Mesenchymal stem cell (in vitro differentiated cells and primary cell): ENCODE data around the gene NAE1.

Experiments
- DNase-seq: peaks from one replicate; pipeline ENCODE4 v3.0.0-alpha.2; 2013
- H2AFZ ChIP-seq: one replicate; pipeline ENCODE4 v1.6.1; 2013; ENCODE audit warnings: low read depth, mild to moderate bottlenecking, control low read depth, inconsistent platforms, low read length, moderate library complexity
- H2AK5ac ChIP-seq: 2 replicates; pipeline ENCODE4 v1.6.1; 2013; ENCODE audit warnings: low read length, moderate library complexity, mild to moderate bottlenecking, inconsistent platforms; ENCODE audit not compliant: severe bottlenecking
- H2BK120ac ChIP-seq: one replicate; pipeline ENCODE4 v1.6.1; 2013; ENCODE audit warnings: low read depth, mild to moderate bottlenecking, inconsistent platforms, low read length, moderate library complexity
- H2BK12ac ChIP-seq, 2 experiments: one replicate each; pipeline ENCODE4 v1.6.1; 2013; ENCODE audit warnings: inconsistent platforms in 2 of 2, low read length in 2 of 2, mild to moderate bottlenecking in 2 of 2, moderate library complexity in 2 of 2, control low read depth in 1 of 2
- H2BK15ac ChIP-seq: one replicate; pipeline ENCODE4 v1.6.1; 2013; ENCODE audit warnings: mild to moderate bottlenecking, low read depth, inconsistent platforms; ENCODE audit not compliant: poor library complexity, severe bottlenecking
- H2BK5ac ChIP-seq: 2 replicates; pipeline ENCODE4 v1.6.1; 2013; ENCODE audit warnings: low read depth, mild to moderate bottlenecking, low read length, control low read depth, inconsistent platforms; ENCODE audit not compliant: poor library complexity, severe bottlenecking
- H3K14ac ChIP-seq, 2 experiments: one replicate each; pipeline ENCODE4 v1.6.1; 2013; ENCODE audit warnings: inconsistent platforms in 2 of 2, low read length in 2 of 2, control low read depth in 1 of 2, mild to moderate bottlenecking in 1 of 2, moderate library complexity in 1 of 2
- H3K18ac ChIP-seq, 2 experiments: one replicate each; pipeline ENCODE4 v1.6.1; 2013; ENCODE audit warnings: inconsistent platforms in 2 of 2, low read length in 2 of 2, control low read depth in 1 of 2, low read depth in 1 of 2, mild to moderate bottlenecking in 1 of 2
- H3K23ac ChIP-seq, 2 experiments: one replicate each; pipeline ENCODE4 v1.6.1; 2013; ENCODE audit warnings: inconsistent platforms in 2 of 2, low read length in 2 of 2, mild to moderate bottlenecking in 2 of 2, moderate library complexity in 2 of 2, control low read depth in 1 of 2
- H3K27ac ChIP-seq: 2 replicates; pipeline ENCODE4 v1.5.1; 2013; ENCODE audit warnings: mild to moderate bottlenecking, moderate library complexity, low read length, control low read depth, inconsistent platforms; ENCODE audit not compliant: poor library complexity, severe bottlenecking
- H3K27me3 ChIP-seq, 2 experiments: 2 replicates each; pipeline versions ENCODE4 v1.6.1 to v1.7.0; 2013; ENCODE audit warnings: low read length in 2 of 2, mild to moderate bottlenecking in 2 of 2, moderate library complexity in 2 of 2, control low read depth in 1 of 2, inconsistent platforms in 1 of 2; ENCODE audit not compliant: control insufficient read depth in 1 of 2, insufficient read depth in 1 of 2
- H3K36me3 ChIP-seq, 2 experiments: 2 replicates each; pipeline versions ENCODE4 v1.6.1 to v1.7.0; 2013; ENCODE audit warnings: low read length in 2 of 2, control low read depth in 1 of 2, inconsistent platforms in 1 of 2, low read depth in 1 of 2, mild to moderate bottlenecking in 1 of 2; ENCODE audit not compliant: insufficient read depth in 2 of 2, control insufficient read depth in 1 of 2
- H3K4ac ChIP-seq, 2 experiments: one replicate each; pipeline ENCODE4 v1.6.1; 2013; ENCODE audit warnings: inconsistent platforms in 2 of 2, low read length in 2 of 2, mild to moderate bottlenecking in 2 of 2, moderate library complexity in 2 of 2, control low read depth in 1 of 2, low read depth in 1 of 2
- H3K4me1 ChIP-seq: 2 replicates; pipeline ENCODE4 v1.6.1; 2013; ENCODE audit warnings: low read depth, low read length, control low read depth; ENCODE audit not compliant: control insufficient read depth, insufficient read depth
- H3K4me2 ChIP-seq: 2 replicates; pipeline ENCODE4 v1.6.1; 2013; ENCODE audit warnings: low read length, mild to moderate bottlenecking, inconsistent platforms; ENCODE audit not compliant: poor library complexity, severe bottlenecking
- H3K4me3 ChIP-seq, 2 experiments: 2 replicates each; pipeline versions ENCODE4 v1.5.1 to v1.7.0; 2013; ENCODE audit warnings: low read length in 2 of 2, mild to moderate bottlenecking in 2 of 2, control low read depth in 1 of 2, low read depth in 1 of 2; ENCODE audit not compliant: insufficient read depth in 1 of 2
- H3K79me1 ChIP-seq: replicated peaks from 2 replicates; pipeline ENCODE4 v1.6.1; 2013; ENCODE audit warnings: mild to moderate bottlenecking, control low read depth, low read length, inconsistent platforms; ENCODE audit not compliant: poor library complexity, severe bottlenecking
- H3K9ac ChIP-seq: 2 replicates; pipeline ENCODE4 v1.7.0; 2013; ENCODE audit warnings: mild to moderate bottlenecking, low read length, moderate library complexity
- H3K9me3 ChIP-seq: 2 replicates; pipeline ENCODE4 v1.7.0; 2013; ENCODE audit warnings: mild to moderate bottlenecking, low read length; ENCODE audit not compliant: control insufficient read depth
- H4K8ac ChIP-seq: one replicate; pipeline ENCODE4 v1.6.1; 2013; ENCODE audit warnings: inconsistent platforms, mild to moderate bottlenecking, low read length, moderate library complexity
- H4K91ac ChIP-seq: one replicate; pipeline ENCODE4 v1.6.1; 2013; ENCODE audit warnings: mild to moderate bottlenecking, low read length, inconsistent platforms
- WGBS: methylation state at CpG from one replicate; pipeline ENCODE4 v1.1.7; 2013; ENCODE audit warnings: mixed read lengths; 5-methylcytosine and 5-hydroxymethylcytosine counted together

NAE1 gene

DNA sequence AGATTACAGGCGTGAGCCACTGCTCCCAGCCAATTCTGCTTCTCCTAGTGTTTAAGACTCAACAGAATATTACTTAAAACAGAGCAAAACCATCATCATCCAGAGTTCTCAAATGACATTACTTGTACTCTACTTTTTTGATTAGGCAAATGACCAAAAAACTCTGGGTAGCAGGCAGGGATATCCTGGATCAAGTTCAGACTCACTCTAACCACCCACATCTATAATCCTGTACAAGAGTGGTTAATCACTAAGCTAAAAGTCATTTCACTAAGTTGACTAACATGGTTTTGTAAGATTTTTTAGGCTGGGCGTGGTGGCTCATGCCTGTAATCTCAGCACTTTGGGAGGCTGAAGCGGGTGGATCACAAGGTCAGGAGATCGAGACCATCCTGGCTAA is 6.8 kb downstream of the NAE1 start:
- 90% methylated on average over 4 of the region's 4 CpGs for WGBS

DNA sequence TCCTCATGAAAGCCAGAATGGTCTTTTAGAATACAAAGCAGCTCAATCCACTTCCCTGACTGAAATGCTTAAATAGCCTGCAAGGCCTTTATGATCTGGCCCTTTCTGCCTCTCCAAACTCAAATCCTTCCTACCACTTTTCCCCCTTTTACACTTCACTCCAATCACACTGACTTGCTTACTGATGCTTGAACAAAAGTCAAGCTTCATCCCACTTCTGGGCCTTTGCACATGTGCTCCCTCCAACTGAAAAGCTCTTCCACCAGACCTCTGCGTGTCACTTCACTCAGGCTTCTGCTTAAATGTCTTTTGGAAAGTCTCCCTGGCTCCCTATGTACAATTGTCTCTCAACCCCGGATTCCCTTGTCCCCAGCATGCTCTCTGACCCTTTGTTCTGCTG is 16.0 kb downstream of the NAE1 start:
- H2BK5ac ChIP-seq: no peak overlapping the region
- no peak overlapping the region for H2AK5ac ChIP-seq
- DNase-seq: no peak
- H2BK15ac ChIP-seq: no peak overlapping the region
- no peak overlapping the region for H3K4me3 ChIP-seq
- H3K14ac ChIP-seq: no peak overlapping the region
- H3K9me3 ChIP-seq: no peaks in the 10 kb centered on the region
- no peak overlapping the region for H3K23ac ChIP-seq
- no peak overlapping the region for H3K4me2 ChIP-seq
- H3K9ac ChIP-seq: no peak overlapping the region
- H3K36me3 ChIP-seq: peaks cover 28 to 95% of the 10 kb centered on the region in 2 experiments
- H4K91ac ChIP-seq: no peak overlapping the region
- no peaks in the 10 kb centered on the region for H3K4me1 ChIP-seq
- H3K27ac ChIP-seq: no peak overlapping the region
- no peak overlapping the region for H2AFZ ChIP-seq
- WGBS: 97% methylated on average over 2 of the region's 2 CpGs
- H4K8ac ChIP-seq: no peak overlapping the region
- no peak overlapping the region for H2BK12ac ChIP-seq
- H3K27me3 ChIP-seq: no peaks in the 10 kb centered on the region
- H2BK120ac ChIP-seq: no peak overlapping the region
- H3K79me1 ChIP-seq: peaks cover 7% of the 10 kb centered on the region
- no peak overlapping the region for H3K18ac ChIP-seq
- no peak overlapping the region for H3K4ac ChIP-seq

More for the DNA sequence above, 6.8 kb downstream of the NAE1 start:
- Histone ChIP-seq H2BK15ac (no peak overlapping the region), H3K9ac (no peak overlapping the region), H3K18ac (no peak overlapping the region), H3K4ac (no peak overlapping the region), H3K23ac (no peak overlapping the region), H2BK12ac (no peak overlapping the region), H2AFZ (no peak overlapping the region), H3K4me2 (no peak overlapping the region), H3K4me1 (no peaks in the 10 kb centered on the region), H4K8ac (no peak overlapping the region), H3K14ac (no peak overlapping the region), H2BK120ac (no peak overlapping the region), H3K27me3 (no peaks in the 10 kb centered on the region), H3K4me3 (no peak overlapping the region), H2AK5ac (no peak overlapping the region), H3K27ac (no peak overlapping the region), H3K36me3 (peaks cover 21 to 64% of the 10 kb centered on the region in 2 experiments), H3K9me3 (no peaks in the 10 kb centered on the region), H2BK5ac (no peak overlapping the region), H3K79me1 (peaks cover 15% of the 10 kb centered on the region), H4K91ac (no peak overlapping the region)
- DNase-seq: no peak

DNA sequence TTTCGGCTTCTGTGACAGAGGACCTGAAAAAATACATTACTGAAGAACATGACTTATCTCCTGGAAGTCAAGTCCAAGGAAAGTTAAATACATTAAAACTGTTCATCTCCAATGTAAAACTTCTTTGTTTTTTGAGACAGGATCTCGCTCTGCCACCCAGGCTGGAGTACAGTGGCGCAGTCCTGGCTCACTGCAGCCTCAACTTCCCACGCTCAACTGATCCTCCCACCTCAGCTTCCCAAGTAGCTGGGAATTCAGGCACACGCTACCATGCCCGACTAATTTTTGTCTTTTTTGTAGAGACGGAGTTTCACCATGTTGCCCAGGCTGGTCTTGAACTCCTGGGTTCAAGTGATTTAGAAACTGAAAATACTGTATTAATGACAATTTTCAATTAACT is 19.7 kb downstream of the NAE1 start:
- no peak overlapping the region for H4K91ac ChIP-seq
- no peak overlapping the region for H3K27ac ChIP-seq
- no peak for DNase-seq
- H3K18ac ChIP-seq: no peak overlapping the region
- no peaks in the 10 kb centered on the region for H3K4me1 ChIP-seq
- no peak overlapping the region for H2BK5ac ChIP-seq
- peaks cover 38 to 92% of the 10 kb centered on the region in 2 experiments for H3K36me3 ChIP-seq
- no peak overlapping the region for H2BK12ac ChIP-seq
- H3K23ac ChIP-seq: no peak overlapping the region
- no peak overlapping the region for H3K14ac ChIP-seq
- no peaks in the 10 kb centered on the region for H3K27me3 ChIP-seq
- no peak overlapping the region for H3K4me2 ChIP-seq
- WGBS: 100% methylated on average over 7 of the region's 7 CpGs
- peaks cover 6% of the 10 kb centered on the region for H3K79me1 ChIP-seq
- H2BK15ac ChIP-seq: no peak overlapping the region
- H4K8ac ChIP-seq: no peak overlapping the region
- H3K4ac ChIP-seq: no peak overlapping the region
- no peak overlapping the region for H2AFZ ChIP-seq
- H3K4me3 ChIP-seq: no peak overlapping the region
- no peak overlapping the region for H2AK5ac ChIP-seq
- no peaks in the 10 kb centered on the region for H3K9me3 ChIP-seq
- H2BK120ac ChIP-seq: no peak overlapping the region
- H3K9ac ChIP-seq: no peak overlapping the region

DNA sequence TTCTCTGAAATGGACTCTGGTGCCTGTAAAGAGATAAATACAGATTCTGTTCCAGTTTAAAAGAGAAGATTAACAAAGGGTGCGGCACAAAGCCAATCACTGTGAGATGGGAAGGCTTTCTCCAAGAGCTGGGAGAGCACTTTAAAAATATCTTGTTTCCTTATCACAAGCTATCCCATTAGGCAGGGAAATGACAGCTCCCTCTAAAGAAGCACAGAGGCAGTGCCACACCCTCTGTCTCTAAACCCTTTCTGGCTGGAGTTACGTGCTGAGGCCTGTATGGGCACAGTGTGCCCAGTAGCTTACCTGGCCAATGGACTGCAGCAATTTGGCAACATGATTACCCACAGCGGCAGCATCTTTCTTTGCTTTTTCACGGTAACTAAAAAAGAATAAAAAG is 20.4 kb downstream of the NAE1 start:
- H3K23ac ChIP-seq: no peak overlapping the region
- no peak overlapping the region for H3K9ac ChIP-seq
- no peak for DNase-seq
- H2AFZ ChIP-seq: no peak overlapping the region
- no peaks in the 10 kb centered on the region for H3K4me1 ChIP-seq
- no peak overlapping the region for H2BK120ac ChIP-seq
- no peaks in the 10 kb centered on the region for H3K27me3 ChIP-seq
- no peak overlapping the region for H2BK15ac ChIP-seq
- H4K8ac ChIP-seq: no peak overlapping the region
- no peak overlapping the region for H3K4ac ChIP-seq
- H3K18ac ChIP-seq: no peak overlapping the region
- H2BK12ac ChIP-seq: no peak overlapping the region
- H2AK5ac ChIP-seq: no peak overlapping the region
- no peak overlapping the region for H2BK5ac ChIP-seq
- H3K14ac ChIP-seq: no peak overlapping the region
- peaks cover 6% of the 10 kb centered on the region for H3K79me1 ChIP-seq
- peaks cover 35 to 92% of the 10 kb centered on the region in 2 experiments for H3K36me3 ChIP-seq
- H3K27ac ChIP-seq: no peak overlapping the region
- H3K9me3 ChIP-seq: no peaks in the 10 kb centered on the region
- no peak overlapping the region for H4K91ac ChIP-seq
- H3K4me2 ChIP-seq: no peak overlapping the region
- no peak overlapping the region for H3K4me3 ChIP-seq
- WGBS: 100% methylated on average over 3 of the region's 4 CpGs
